NCI-H526 (cell line): ENCODE data around the gene RSL1D1.
"Not testable (repeated sequence)": the region's sequence is repeated elsewhere in the genome, so short reads cannot be mapped to it uniquely, and the experiment has no call there.

ENCODE experiments used
- DNase-seq, 2 experiments: peaks; one replicate each; lab custom pipeline; 2025; lab: John Stamatoyannopoulos, UW

Gene RSL1D1

GRCh38 chr16:11797957-11798299 lies 53.4 kb downstream of the RSL1D1 start:
- peak in 1 of 2 experiments; percentile 38 for DNase-seq

- peak; percentile 91 to 99 for DNase-seq
Observed at GRCh38 chr16:11797166-11797956, 54.0 kb downstream of the RSL1D1 start, which contains the start of gene ZC3H7A. Gene ZC3H7A (minus strand): TSS chr16:11797258. CDS start chr16:11782354, 14,904 bp downstream.

GRCh38 chr16:11796227-11797165 lies 54.8 kb downstream of the RSL1D1 start:
- peak in 1 of 2 experiments; percentile 33 for DNase-seq

GRCh38 chr16:11795887-11796226 lies 55.5 kb downstream of the RSL1D1 start:
- DNase-seq: no peak

- no peak for DNase-seq
Observed at GRCh38 chr16:11794996-11795886, 56.1 kb downstream of the RSL1D1 start.

- DNase-seq: no peak
Observed at GRCh38 chr16:11794447-11794846, 56.9 kb downstream of the RSL1D1 start.

- peak in 1 of 2 experiments; percentile 30 for DNase-seq
Observed at GRCh38 chr16:11793840-11794239, 57.5 kb downstream of the RSL1D1 start.

GRCh38 chr16:11792410-11793241 lies 58.7 kb downstream of the RSL1D1 start:
- peak; percentile 76 to 80 for DNase-seq

GRCh38 chr16:11791144-11791828 lies 60.1 kb downstream of the RSL1D1 start:
- no peak for DNase-seq

- DNase-seq: no peak
Observed at GRCh38 chr16:11788914-11789313, 62.4 kb downstream of the RSL1D1 start.

- not testable (repeated sequence) for DNase-seq
Observed at GRCh38 chr16:11784980-11785599, 66.3 kb downstream of the RSL1D1 start.

GRCh38 chr16:11784381-11784780 lies 67.0 kb downstream of the RSL1D1 start:
- not testable (repeated sequence) for DNase-seq

GRCh38 chr16:11784038-11784369 lies 67.3 kb downstream of the RSL1D1 start:
- no peak for DNase-seq
